SK-MEL-5 (cell line): ENCODE results near the gene GTF2IRD1. TPM values are rescaled to one million over a fixed set of nuclear protein-coding genes. Genes with fewer than 3 reads are reported as not detected.
"Not testable (repeated sequence)": the region's sequence is repeated elsewhere in the genome, so short reads cannot be mapped to it uniquely, and the experiment has no call there.

Experiments
- DNase-seq: peaks from one replicate; pipeline ENCODE4 v3.0.0-alpha.2; 2016; ENCODE audit warnings: low read depth, low spot score
- in situ Hi-C: cut with HindIII; loops from 2 replicates; pipeline ENCODE4 v1.10.0; 2016; ENCODE audit warnings: low sequenced_read_pairs, high pct_unique_total_duplicates, low pct_unique_long_range_greater_than_20kb
- total RNA-seq: library from RNA; depleted of rRNA; stranded (reverse); fragments of >200 nt; shearing (Covaris generic); gene quantifications from 2 replicates; pipeline ENCODE4 v1.2.3, GENCODE V29; 2014

Gene GTF2IRD1
- total RNA-seq, 1 experiment from 2014 or later = 2.6 TPM

DNA sequence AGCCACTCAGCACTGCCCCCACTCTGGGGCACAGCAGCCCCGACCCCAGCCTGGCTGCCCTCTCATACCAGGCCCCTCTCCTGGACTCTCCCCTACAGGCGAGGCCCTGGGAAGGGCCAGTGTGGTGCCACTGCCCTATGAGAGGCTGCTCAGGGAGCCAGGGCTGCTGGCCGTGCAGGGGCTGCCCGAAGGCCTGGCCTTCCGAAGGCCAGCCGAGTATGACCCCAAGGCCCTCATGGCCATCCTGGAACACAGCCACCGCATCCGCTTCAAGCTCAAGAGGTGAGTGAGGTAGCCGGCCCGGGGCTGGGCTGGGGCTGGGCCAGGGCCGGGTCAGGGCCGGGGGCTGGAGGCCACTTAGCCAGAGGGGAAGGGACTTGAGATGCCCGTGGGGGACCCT, 64.3 kb downstream of the GTF2IRD1 start:
- in situ Hi-C loops = no loop called here
- no peak for DNase-seq

DNA sequence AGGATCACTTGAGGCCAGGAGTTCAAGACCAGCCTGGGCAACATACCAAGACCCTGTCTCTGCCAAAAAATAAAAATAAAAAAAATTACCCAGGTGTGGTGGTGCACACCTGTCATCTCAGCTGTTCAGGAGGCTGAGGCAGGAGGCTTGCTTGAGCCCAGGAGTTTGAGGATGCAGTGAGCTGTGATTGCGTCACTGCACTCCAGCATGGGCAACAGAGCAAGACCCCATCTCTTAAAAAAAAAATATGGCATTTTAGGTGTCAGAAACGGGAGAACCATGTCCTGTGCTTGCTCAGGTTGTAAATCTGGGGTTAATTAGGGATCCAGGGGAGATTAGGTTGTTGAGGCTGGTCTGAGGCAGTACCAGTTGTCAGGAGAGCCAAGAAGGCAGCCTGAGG, 64.9 kb downstream of the GTF2IRD1 start:
- in situ Hi-C loops = no loop called here
- DNase-seq = no peak

DNA sequence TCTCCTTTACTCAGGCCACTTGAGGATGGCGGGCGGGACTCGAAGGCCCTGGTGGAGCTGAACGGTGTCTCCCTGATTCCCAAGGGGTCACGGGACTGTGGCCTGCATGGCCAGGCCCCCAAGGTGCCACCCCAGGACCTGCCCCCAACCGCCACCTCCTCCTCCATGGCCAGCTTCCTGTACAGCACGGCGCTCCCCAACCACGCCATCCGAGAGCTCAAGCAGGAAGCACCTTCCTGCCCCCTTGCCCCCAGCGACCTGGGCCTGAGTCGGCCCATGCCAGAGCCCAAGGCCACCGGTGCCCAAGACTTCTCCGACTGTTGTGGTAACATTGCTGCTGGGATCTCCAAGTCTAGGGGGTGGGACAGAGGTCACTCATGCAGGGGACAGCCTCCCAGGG, 65.7 kb downstream of the GTF2IRD1 start:
- DNase-seq = no peak
- in situ Hi-C loops = no loop called here

DNA sequence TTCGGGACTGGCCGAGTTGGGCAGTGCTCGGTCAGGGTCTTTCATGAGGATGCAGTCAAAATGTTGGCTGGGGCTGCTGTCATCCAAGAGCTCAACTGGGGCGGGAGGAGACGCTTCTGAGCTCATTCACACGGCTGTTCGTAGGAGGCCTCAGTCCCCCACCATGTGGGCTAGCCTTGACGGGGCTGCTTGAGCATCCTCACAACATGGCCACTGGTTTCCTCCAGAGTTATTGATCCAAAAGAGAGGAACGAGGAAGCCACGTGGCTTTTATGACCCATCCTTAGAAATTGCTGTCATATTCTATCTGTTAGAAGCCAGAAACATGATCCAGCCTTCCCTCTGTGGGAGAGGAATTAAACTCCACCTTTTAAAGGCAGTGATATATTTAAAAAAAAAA, 68.1 kb downstream of the GTF2IRD1 start:
- no peak for DNase-seq
- in situ Hi-C loops = no loop called here

DNA sequence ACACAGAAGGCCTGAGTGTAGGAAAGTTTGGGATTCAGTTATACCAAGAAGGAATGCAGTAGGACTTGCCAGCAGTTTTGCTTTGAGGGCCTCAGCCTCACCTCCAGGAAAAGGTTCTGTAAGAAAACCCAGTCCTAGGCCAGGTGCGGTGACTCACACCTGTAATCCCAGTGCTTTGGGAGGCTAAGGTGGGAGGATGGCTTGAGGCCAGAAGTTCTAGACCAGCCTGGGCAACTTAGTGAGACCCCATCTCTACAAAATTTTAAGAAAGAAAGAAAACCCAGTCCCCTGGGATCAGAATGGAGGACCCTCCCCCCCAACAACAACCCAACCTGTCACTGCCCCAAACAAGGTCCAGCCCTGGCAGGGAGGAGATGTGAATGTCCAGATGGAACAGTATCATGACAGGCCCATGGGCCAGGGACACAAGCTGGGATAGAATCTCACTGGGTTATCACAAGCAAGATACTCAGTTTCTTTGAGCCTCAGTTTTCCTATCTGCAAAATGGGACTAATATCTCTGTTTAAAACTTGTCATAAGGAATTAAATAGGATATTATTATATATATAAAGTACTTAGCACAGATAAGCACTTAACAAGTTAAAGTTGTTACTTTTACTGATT, 68.7 kb downstream of the GTF2IRD1 start:
- in situ Hi-C loops = no loop called here
- DNase-seq = no peak

DNA sequence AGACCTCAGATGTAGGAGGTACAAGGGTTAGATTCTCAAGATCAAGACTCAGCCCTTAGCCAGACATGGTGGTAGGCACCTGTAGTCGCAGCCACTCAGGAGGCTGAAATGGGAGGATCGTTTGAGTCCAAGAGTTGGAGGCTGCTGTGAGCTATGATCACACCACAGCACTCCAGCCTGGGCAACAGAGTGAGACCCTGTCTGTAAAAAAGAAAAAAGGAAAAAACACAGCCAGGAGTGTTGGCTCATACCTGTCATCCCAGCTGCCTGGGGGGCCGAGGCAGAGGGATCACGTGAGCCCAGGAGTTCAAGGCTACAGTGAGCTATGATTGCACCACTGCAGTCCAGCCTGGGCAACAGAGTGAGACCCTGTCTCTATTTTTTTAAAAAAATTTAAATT, 69.3 kb downstream of the GTF2IRD1 start:
- in situ Hi-C loops = no loop called here
- no peak for DNase-seq

DNA sequence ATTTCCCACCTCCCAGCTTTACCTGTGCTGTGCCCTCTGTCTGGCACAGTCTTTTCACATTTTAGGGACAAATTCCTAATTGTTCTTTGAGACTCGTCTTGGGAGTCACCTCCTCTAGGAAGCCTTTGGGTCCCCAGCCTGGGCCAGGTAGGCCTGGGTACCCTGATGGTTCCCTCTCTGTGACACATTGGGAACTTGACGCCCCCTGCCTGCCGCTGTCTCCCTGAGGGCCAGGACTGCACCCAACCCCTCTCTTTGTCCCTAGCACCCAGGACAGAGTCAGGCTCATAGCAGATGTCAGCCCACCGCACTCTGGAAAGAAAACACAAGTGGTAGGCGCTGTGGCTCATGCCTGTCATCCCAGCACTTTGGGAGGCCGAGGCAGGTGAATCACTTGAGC, 71.4 kb downstream of the GTF2IRD1 start:
- in situ Hi-C loops = no loop called here
- DNase-seq = no peak

DNA sequence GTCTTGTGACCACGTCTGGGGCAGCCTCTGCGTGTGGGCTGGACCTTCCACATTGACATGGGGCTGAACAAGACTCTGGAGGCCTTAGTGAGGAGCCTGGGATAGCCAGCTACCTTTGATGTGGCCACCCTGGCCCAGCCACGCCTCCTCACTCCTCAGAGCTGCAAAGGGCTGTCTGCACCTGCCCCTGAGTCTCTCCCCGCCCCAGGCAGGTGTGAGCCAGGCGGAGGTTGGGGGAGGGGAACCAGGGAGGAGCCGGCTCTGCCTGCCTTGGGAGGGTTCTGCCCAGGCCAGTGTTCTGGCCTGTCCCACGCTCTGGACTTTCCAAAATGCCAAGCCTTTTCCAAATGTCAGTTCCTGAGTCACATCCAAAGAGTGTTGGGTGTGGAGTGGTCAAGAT, 72.2 kb downstream of the GTF2IRD1 start:
- in situ Hi-C loops = no loop called here
- no peak for DNase-seq

DNA sequence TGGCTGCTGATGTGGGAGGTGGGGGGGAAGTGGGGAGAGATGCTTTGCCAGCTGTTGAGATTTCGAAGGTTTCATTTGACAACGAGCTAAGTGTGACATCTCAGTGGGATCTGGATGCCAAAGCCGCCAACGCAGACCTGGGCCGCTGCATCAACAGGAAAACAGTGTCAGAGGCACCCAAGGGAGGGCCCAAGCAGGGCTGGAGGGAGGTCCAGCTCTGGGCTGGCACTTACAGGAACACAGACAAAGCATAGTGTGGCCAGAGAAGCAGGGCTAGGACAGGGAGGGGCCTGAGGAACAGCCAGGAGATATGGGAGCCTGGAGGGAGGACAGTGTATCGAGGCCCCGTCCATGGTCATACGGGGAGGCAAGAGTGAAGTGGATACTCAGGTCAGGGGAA, 73.1 kb downstream of the GTF2IRD1 start:
- in situ Hi-C loops = no loop called here
- no peak for DNase-seq

DNA sequence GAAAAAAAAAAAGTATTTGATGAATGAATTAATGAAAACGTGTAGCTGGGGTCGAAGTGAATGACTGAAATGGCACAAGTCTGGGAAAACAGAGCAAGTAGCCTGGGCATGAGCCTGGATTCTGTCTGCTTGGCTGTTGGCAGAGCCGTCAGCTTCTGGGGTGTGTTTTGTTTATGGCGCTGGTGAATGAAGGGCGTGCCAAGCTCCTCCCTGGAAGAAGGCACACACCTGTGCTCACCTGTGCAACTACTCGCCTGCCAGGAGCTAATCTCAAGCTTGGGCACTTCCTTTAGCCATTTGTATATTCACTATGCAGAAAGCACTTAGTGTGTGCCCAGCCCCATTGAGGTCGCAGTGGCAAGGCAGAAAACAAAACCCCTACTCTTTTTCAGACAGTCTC, 74.1 kb downstream of the GTF2IRD1 start:
- in situ Hi-C loops = no loop called here
- no peak for DNase-seq

DNA sequence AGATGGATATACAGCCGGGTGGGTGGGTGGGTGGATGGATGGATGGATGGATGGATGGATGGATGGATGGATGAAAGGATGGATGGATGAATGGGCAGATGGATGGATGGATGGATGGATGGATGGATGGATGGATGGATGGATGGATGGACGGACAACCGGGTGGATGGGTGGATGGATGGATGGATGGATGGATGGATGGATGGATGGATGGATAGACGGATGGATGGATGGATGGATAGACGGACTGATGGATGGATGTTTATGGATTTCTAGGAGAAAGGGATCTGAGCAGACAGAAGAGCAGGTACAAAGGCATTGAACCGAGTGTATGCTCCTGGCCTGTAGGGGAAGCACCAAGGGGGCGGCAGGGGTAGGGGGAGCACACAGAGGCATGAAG, 75.1 kb downstream of the GTF2IRD1 start:
- DNase-seq, in situ Hi-C loops: not testable (repeated sequence)

DNA sequence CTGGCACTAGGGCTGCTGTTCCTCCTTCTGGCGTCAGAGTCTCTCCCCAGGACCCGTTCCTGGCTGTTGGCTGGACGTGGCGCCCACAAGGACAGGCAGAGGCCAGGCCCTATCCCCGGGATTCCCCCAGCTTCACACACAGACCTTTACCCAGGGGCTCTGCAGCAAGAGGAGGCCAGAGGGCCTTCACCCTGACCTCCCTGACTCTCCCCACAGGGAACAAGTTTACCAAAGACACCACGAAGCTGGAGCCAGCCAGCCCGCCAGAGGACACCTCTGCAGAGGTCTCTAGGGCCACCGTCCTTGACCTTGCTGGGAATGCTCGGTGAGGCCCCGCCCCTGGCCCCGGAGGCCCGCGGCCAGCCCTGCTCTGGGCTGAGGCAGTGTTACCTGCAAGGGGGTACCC, 82.2 kb downstream of the GTF2IRD1 start:
- DNase-seq = no peak
- in situ Hi-C loops = no loop called here

DNA sequence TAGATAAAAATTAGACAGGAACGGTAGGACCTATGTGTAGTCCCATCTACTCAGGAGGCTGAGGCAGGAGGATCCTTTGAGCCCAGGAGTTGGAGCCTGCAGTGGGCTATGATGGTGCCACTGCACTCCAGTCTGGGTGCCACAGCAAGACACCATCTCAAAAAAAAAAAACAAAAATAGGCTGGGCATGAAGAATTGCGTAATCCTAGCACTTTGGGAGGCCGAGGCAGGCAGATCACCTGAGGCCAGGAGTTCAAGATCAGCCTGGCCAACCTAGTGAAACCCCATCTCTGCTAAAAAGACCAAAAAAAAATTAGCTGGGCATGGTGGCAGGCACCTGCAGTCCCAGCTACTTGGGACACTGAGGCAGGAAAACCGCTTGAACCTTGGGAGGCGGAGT, 88.2 kb downstream of the GTF2IRD1 start:
- in situ Hi-C loops = not testable (repeated sequence)

DNA sequence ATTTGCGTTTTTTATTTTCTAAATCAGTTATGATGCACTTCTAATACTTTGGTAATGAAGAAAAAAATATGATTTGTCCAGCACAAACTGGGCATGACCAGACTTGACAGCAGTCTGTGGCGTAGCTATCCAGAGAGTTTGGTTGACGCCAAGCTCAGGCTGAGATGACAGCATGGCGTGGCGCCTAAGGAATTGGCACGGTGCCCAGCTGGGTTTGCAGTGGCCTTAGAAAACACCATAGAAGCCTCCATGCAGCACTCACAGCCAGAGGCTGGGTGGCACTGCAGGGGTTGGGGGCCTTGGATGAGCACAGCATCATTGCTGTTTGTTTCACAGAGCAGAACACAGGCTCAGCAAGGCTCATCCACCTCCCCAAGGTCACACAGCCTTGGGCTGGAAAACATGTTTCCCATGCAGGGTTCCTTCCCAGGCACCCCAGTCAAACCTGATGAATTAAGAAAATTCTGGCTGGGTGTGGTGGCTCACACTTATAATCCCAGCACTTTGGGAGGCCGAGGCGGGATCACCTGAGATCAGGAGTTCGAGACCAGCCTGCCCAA, 88.9 kb downstream of the GTF2IRD1 start:
- in situ Hi-C loops = no loop called here
- no peak for DNase-seq

More for the DNA sequence above, 88.2 kb downstream of the GTF2IRD1 start:
- not testable (repeated sequence) for DNase-seq

DNA sequence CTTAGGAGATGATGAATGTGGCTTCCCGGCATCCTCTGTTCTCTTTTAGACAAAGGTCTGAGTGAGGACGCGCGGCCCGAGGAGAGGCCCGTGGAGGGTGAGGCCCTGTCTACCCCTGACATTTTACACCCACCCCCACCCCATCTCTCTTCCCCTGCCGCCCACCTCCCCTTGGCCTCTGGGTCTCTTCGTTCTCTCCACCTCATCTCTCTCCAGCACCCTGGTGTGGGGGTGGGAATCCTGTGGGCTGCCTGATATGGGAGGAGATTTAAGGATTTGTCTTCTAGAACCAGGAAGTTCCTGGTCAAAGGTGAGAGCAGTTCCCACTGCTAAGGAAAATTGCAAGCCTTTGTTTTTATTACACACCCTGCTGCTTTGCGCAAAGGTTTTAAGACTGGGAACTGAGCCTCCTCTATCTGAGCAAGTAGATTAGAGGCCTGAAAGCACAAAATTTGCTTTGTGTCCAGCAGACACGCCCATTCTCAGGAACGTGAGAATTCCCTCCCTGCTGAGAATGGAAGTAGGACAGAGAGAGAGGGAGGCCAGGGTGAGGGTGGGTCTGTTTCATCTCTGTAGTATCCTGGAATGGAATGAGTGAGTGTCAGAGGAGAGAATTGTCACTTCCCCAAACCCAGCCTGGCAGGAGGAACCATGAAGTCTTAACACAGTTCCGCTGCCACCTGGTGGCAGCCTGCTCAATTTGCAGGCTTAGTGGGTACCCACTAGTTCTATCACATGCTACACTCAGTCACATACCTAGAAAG, 91.2 kb downstream of the GTF2IRD1 start:
- in situ Hi-C loops = no loop called here
- DNase-seq = peak; percentile 66

DNA sequence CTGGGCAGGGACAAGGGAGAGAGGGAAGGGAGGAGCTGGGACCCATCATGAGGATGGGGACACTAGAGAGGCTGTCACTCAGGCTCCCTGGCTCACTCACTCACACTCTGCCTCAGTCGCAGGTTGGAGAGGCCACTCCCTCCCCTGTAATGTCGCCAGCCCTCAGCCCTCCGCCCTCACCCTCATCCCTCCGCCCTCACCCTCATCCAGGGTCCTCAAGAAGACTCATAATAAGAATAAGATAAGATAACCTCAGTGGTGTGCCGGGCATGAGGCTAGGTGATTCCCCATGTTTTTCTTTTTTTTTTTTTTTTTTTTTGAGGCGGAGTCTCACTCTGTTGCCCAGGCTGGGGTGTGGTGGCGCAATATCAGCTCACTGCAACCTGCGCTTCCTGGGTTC, 92.2 kb downstream of the GTF2IRD1 start:
- no peak for DNase-seq
- in situ Hi-C loops = no loop called here

DNA sequence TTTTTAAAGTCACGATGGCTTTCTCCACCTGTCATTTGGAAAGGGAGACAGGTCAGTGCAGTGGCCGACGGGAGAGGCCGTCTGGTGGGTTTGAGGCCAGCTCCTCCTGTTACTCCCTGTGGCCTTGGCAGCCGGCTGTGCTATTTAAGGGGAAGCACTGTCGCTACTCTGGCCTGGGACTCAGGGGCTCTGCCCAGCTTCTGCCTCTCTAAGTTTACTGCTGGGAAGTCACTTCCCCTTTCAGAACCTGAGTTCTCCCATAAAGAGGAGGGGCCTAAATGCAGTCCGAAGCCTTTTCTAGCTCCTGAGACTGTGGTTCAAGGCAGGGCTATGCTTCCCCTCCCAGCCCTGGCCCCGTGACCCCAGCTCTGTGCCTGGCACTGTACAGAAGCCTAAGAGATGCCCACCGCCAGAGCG, 99.9 kb downstream of the GTF2IRD1 start:
- in situ Hi-C loops, DNase-seq: not testable (repeated sequence)

DNA sequence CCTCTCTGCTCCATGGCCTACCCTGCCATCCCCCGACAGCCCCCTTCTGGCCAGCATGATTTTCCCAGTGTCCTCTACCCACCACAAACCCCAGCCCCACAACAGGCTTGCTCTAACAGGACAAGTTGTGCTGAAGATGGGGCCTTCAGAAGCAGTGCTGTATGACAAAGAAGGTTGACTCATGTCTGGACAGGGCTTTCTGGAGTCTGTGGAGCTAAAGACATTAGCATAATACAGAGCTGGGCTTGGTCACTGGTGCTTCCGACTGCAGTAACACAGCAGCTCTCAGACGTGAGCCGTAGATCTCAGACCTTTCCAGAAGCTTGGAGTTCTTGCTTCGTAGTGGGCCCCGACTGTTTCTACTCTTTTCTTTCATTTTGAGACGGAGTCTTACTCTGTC, 100.5 kb downstream of the GTF2IRD1 start:
- no peak for DNase-seq
- in situ Hi-C loops = no loop called here

DNA sequence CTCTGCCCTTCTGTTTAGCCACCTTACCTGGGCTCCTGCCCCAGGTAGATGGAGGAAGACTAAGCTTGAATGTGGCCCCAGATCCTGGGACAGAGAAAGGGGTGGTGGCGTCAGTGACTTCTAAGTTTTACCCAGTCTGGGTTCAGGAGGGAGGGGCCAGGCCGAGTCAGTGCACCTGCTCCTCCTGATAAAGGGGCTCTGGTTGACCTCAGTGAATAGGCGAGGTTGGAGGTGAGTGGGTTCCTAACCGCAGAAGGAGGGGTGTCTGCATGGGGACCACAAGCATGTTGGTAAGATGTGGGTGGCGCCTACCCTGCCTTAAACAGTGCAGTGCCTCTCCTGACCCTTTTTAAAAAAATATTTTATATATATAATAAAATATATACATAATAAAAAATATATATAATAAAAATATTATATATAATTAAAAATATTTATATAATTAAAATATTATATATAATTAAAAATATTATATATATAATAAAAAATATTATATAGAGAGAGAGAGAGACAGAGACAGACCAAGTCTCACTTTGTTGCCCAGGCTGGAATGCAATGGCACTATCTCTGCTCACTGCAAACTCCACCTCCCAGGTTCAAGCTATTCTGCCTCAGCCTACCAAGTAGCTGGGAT, 106.5 kb downstream of the GTF2IRD1 start:
- in situ Hi-C loops = no loop called here

More for the DNA sequence above, 106.5 kb downstream of the GTF2IRD1 start:
- DNase-seq = no peak
